ENCODE data around the gene GMPPA. TPM values are rescaled to one million over a fixed set of nuclear protein-coding genes. Genes with fewer than 3 reads are reported as not detected.

The GMPPA gene
- total RNA-seq, 1 experiment from 2014 or later: 78.1 TPM

- Histone ChIP-seq H3K79me2 (ENCODE audit: low read length) (no peaks in the 10 kb centered on the region), H3K27ac (ENCODE audit: low read length) (no peak overlapping the region), H3K4me3 (ENCODE audit: low read length) (no peak overlapping the region), H3K4me2 (ENCODE audit: low read length) (no peak overlapping the region), H3K4me1 (ENCODE audit: insufficient read depth, low read length) (no peaks in the 10 kb centered on the region), H3K36me3 (ENCODE audit: low read depth, low read length) (no peaks in the 10 kb centered on the region), H3K9me2 (replicated peaks; ENCODE audit: low read length) (no peaks in the 10 kb centered on the region), H3K9ac (ENCODE audit: low read length) (no peak overlapping the region), H2AFZ (ENCODE audit: low read length) (no peak overlapping the region), H3F3A (ENCODE audit: low read length, unreplicated experiment) (no peaks in the 10 kb centered on the region), H4K20me1 (ENCODE audit: low read length) (no peaks in the 10 kb centered on the region), H3K9me3 (ENCODE audit: low read length) (no peaks in the 10 kb centered on the region), H3K27me3 (ENCODE audit: low read length) (peaks cover 10% of the 10 kb centered on the region)
- ChIA-PET CTCF (no interaction called here), POLR2A (ENCODE audit: unreplicated experiment) (no interaction called here)
- BruUV-seq (replicated peaks): no TSS peak
- DNase-seq (no peak), ATAC-seq (no peak)
- TF ChIP-seq EZH2phosphoT487 (IDR thresholded peaks at IDR 0.05; ENCODE audit: borderline replicate concordance, low read length): no peak
- TF ChIP-seq EZH2 (IDR thresholded peaks at IDR 0.05; ENCODE audit: low read length, unreplicated experiment): no peak
- TF ChIP-seq, protein P1, sequence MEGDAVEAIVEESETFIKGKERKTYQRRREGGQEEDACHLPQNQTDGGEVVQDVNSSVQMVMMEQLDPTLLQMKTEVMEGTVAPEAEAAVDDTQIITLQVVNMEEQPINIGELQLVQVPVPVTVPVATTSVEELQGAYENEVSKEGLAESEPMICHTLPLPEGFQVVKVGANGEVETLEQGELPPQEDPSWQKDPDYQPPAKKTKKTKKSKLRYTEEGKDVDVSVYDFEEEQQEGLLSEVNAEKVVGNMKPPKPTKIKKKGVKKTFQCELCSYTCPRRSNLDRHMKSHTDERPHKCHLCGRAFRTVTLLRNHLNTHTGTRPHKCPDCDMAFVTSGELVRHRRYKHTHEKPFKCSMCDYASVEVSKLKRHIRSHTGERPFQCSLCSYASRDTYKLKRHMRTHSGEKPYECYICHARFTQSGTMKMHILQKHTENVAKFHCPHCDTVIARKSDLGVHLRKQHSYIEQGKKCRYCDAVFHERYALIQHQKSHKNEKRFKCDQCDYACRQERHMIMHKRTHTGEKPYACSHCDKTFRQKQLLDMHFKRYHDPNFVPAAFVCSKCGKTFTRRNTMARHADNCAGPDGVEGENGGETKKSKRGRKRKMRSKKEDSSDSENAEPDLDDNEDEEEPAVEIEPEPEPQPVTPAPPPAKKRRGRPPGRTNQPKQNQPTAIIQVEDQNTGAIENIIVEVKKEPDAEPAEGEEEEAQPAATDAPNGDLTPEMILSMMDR (conservative IDR thresholded peaks at IDR 0.05; ENCODE audit: low read depth, low read length): no peak
- intact Hi-C loops (cut with micrococcal nuclease): no loop called here
Observed at GRCh38 chr2:219532378-219532649, 33.6 kb downstream of the GMPPA start.

- no peaks in the 10 kb centered on the region for H3K4me1 ChIP-seq (ENCODE audit: insufficient read depth, low read length)
- H4K20me1 ChIP-seq (ENCODE audit: low read length): no peaks in the 10 kb centered on the region
- no TSS peak for BruUV-seq (replicated peaks)
- no peaks in the 10 kb centered on the region for H3K9me2 ChIP-seq (replicated peaks; ENCODE audit: low read length)
- H3F3A ChIP-seq (ENCODE audit: low read length, unreplicated experiment): no peaks in the 10 kb centered on the region
- no peak overlapping the region for H2AFZ ChIP-seq (ENCODE audit: low read length)
- H3K36me3 ChIP-seq (ENCODE audit: low read depth, low read length): peaks cover 1% of the 10 kb centered on the region; the same call in 1 of the 2 replicates
- TF ChIP-seq EZH2 (IDR thresholded peaks at IDR 0.05; ENCODE audit: low read length, unreplicated experiment): no peak
- no peak for TF ChIP-seq EZH2phosphoT487 (IDR thresholded peaks at IDR 0.05; ENCODE audit: borderline replicate concordance, low read length)
- TF ChIP-seq, protein P1 (conservative IDR thresholded peaks at IDR 0.05; ENCODE audit: low read depth, low read length): no peak
- H3K4me3 ChIP-seq (ENCODE audit: low read length): no peak overlapping the region
- ChIA-PET POLR2A (ENCODE audit: unreplicated experiment) (no interaction called here), CTCF (no interaction called here)
- no peaks in the 10 kb centered on the region for H3K9me3 ChIP-seq (ENCODE audit: low read length)
- H3K9ac ChIP-seq (ENCODE audit: low read length): no peak overlapping the region
- no peak overlapping the region for H3K27ac ChIP-seq (ENCODE audit: low read length)
- peaks cover 1% of the 10 kb centered on the region for H3K27me3 ChIP-seq (ENCODE audit: low read length)
- H3K4me2 ChIP-seq (ENCODE audit: low read length): no peak overlapping the region
- ATAC-seq: no peak
- intact Hi-C loops (cut with micrococcal nuclease): no loop called here
- H3K79me2 ChIP-seq (ENCODE audit: low read length): no peaks in the 10 kb centered on the region
- DNase-seq: no peak
Observed at GRCh38 chr2:219533930-219534661, 35.4 kb downstream of the GMPPA start.

GRCh38 chr2:219536425-219536824 lies 37.7 kb downstream of the GMPPA start:
- no peaks in the 10 kb centered on the region for H3K9me3 ChIP-seq (ENCODE audit: low read length)
- H3K9ac ChIP-seq (ENCODE audit: low read length): no peak overlapping the region
- ATAC-seq: no peak
- H3K4me1 ChIP-seq (ENCODE audit: insufficient read depth, low read length): no peaks in the 10 kb centered on the region
- ChIA-PET POLR2A (ENCODE audit: unreplicated experiment) (no interaction called here), CTCF (no interaction called here)
- H3K27me3 ChIP-seq (ENCODE audit: low read length): no peaks in the 10 kb centered on the region
- DNase-seq: no peak
- no peak overlapping the region for H2AFZ ChIP-seq (ENCODE audit: low read length)
- BruUV-seq (replicated peaks): no TSS peak
- no peak for TF ChIP-seq EZH2phosphoT487 (IDR thresholded peaks at IDR 0.05; ENCODE audit: borderline replicate concordance, low read length)
- TF ChIP-seq, protein P1 (conservative IDR thresholded peaks at IDR 0.05; ENCODE audit: low read depth, low read length): no peak
- no peak for TF ChIP-seq EZH2 (IDR thresholded peaks at IDR 0.05; ENCODE audit: low read length, unreplicated experiment)
- no peaks in the 10 kb centered on the region for H3K9me2 ChIP-seq (replicated peaks; ENCODE audit: low read length)
- no peak overlapping the region for H3K4me2 ChIP-seq (ENCODE audit: low read length)
- H3F3A ChIP-seq (ENCODE audit: low read length, unreplicated experiment): no peaks in the 10 kb centered on the region
- intact Hi-C loops (cut with micrococcal nuclease): no loop called here
- peaks cover 13% of the 10 kb centered on the region; the same call in 1 of the 2 replicates for H3K36me3 ChIP-seq (ENCODE audit: low read depth, low read length)
- no peaks in the 10 kb centered on the region for H4K20me1 ChIP-seq (ENCODE audit: low read length)
- H3K27ac ChIP-seq (ENCODE audit: low read length): no peak overlapping the region
- H3K79me2 ChIP-seq (ENCODE audit: low read length): no peaks in the 10 kb centered on the region
- H3K4me3 ChIP-seq (ENCODE audit: low read length): no peak overlapping the region

Data from PC-3 (cell line).